Endodermal cell (in vitro differentiated cells): ENCODE data around the gene TKTL1. TPM values are rescaled to one million over a fixed set of nuclear protein-coding genes. Genes with fewer than 3 reads are reported as not detected.

Experiments used
- DNase-seq: peaks from one replicate; pipeline ENCODE4 v3.0.0-alpha.2; 2017
- H3K27ac ChIP-seq: 2 replicates; pipeline ENCODE4 v1.5.1; 2013; ENCODE audit warnings: mild to moderate bottlenecking, low read depth, low read length, moderate library complexity
- H3K27me3 ChIP-seq: 2 replicates; pipeline ENCODE4 v1.6.1; 2013; ENCODE audit warnings: mild to moderate bottlenecking, low read length, moderate library complexity; ENCODE audit not compliant: insufficient read depth, control insufficient read depth, poor library complexity, severe bottlenecking
- H3K36me3 ChIP-seq: 2 replicates; pipeline ENCODE4 v1.7.0; 2013; ENCODE audit warnings: mild to moderate bottlenecking, low read length, moderate library complexity; ENCODE audit not compliant: control insufficient read depth, insufficient read depth
- H3K4me1 ChIP-seq: one replicate; pipeline ENCODE4 v1.7.0; 2013; ENCODE audit warnings: low read length; ENCODE audit not compliant: control insufficient read depth, insufficient read depth
- H3K4me3 ChIP-seq: 2 replicates; pipeline ENCODE4 v1.5.1; 2013; ENCODE audit warnings: mild to moderate bottlenecking, low read length, moderate library complexity
- H3K9ac ChIP-seq: 2 replicates; pipeline ENCODE4 v1.6.1; 2013; ENCODE audit warnings: mild to moderate bottlenecking, low read length, moderate library complexity; ENCODE audit not compliant: poor library complexity, severe bottlenecking; ENCODE audit errors: extremely low read depth
- H3K9me3 ChIP-seq: 2 replicates; pipeline ENCODE4 v1.6.1; 2013; ENCODE audit warnings: mild to moderate bottlenecking, low read length, moderate library complexity; ENCODE audit not compliant: control insufficient read depth
- H3K27ac Mint-ChIP-seq: 2 replicates; pipeline ENCODE4 v1.8.0; 2020; ENCODE audit warnings: mixed read lengths
- H3K27me3 Mint-ChIP-seq: 2 replicates; pipeline ENCODE4 v1.8.0; 2021; ENCODE audit warnings: mild to moderate bottlenecking, mixed read lengths; ENCODE audit not compliant: insufficient read depth
- H3K36me3 Mint-ChIP-seq: 2 replicates; pipeline ENCODE4 v1.8.0; 2020; ENCODE audit warnings: low read depth, mixed read lengths
- H3K4me1 Mint-ChIP-seq: 2 replicates; pipeline ENCODE4 v1.8.0; 2020; ENCODE audit warnings: mixed read lengths
- H3K4me3 Mint-ChIP-seq: 2 replicates; pipeline ENCODE4 v1.8.0; 2020; ENCODE audit warnings: mild to moderate bottlenecking, moderate library complexity, mixed read lengths
- H3K9me3 Mint-ChIP-seq: 2 replicates; pipeline ENCODE4 v1.8.0; 2020; ENCODE audit warnings: mild to moderate bottlenecking, mixed read lengths
- WGBS, 2 experiments: methylation state at CpG; one replicate each; pipeline versions ENCODE4 v1.1.5 to v1.1.7; 2013; ENCODE audit warnings: missing lambda C conversion rate in 2 of 2, mixed read lengths in 1 of 2; ENCODE audit not compliant: insufficient coverage in 1 of 2, insufficient read length in 1 of 2; 5-methylcytosine and 5-hydroxymethylcytosine counted together
- total RNA-seq, 2 donors: library from RNA; stranded (reverse); fragmentation: NEBNext Ultra II Directional in 1 of 2; extraction: Animal tissue kit (Norgen Biotek cat#: 25700) in 1 of 2; gene quantifications; 2 replicates in 1 of 2; 3 replicates in 1 of 2; pipeline ENCODE4 v1.2.1, GENCODE V29; 2021
- TF ChIP-seq, protein P1 (sequence below): fragments of 200-600 bp; sonication (generic); conservative IDR thresholded peaks from 2 replicates; pipeline ENCODE4 v1.5.0; 2021; ENCODE audit warnings: antibody characterized with exemption, mild to moderate bottlenecking

The TKTL1 gene
- total RNA-seq, 2 donors from 2014 or later, result not detected

DNA sequence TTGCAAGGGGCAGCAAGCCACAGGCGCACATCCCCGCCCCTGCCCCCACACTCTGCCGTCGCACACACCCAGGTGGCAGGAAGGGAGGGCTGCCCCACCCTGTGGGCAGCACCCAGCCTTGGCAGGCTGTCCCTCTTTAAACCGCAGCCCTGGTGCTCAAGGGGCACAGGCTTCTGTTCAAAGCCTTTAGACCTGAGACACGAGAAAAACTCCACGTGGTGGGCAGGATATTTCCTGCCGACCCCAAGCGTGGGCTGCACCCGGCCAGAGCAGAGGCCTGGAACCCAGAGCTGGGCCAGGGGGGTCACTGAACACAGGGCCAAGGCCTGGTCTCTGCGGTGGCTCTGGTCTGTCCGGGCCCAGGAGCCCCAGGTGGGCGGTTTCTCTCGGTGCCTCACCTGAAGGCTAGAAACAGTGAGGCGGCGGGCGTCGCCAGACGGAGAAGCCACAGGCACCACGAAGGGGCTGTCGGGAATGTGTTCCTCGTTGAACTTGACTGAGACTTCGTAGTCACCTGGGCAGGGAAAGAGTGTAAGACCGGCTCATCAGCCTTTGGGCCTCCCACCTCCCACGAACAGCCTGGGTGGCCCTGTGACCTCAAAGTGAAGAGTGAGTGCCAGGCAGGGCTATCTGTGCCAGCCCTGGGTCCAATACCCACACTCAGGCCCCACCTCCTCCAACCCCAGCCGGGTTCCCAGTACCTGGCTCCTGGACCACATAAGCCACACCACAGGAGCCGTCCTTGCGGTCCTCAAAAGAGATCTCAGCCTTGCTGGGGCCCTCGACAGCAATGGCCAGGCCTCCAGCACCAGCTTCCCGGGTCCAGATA, 55.8 kb downstream of the TKTL1 start:
- H3K9me3 Mint-ChIP-seq, result peaks cover 43% of the 10 kb centered on the region
- peaks cover 31% of the 10 kb centered on the region for H3K36me3 Mint-ChIP-seq

GRCh38 chrX:154352012-154352401, 56.4 kb downstream of the TKTL1 start:
- H3K27ac Mint-ChIP-seq, result no peak overlapping the region
- no peak for DNase-seq
- peaks cover 61% of the 10 kb centered on the region for H3K36me3 ChIP-seq
- no peak overlapping the region for H3K27ac ChIP-seq
- no peaks in the 10 kb centered on the region for H3K4me1 ChIP-seq
- H3K4me3 Mint-ChIP-seq, result no peak overlapping the region
- peaks cover 32% of the 10 kb centered on the region for H3K36me3 Mint-ChIP-seq
- H3K9ac ChIP-seq, result no peak overlapping the region
- H3K4me1 Mint-ChIP-seq, result peaks cover 2% of the 10 kb centered on the region
- H3K4me3 ChIP-seq, result no peak overlapping the region
- H3K9me3 Mint-ChIP-seq, result peaks cover 45% of the 10 kb centered on the region
- no peaks in the 10 kb centered on the region for H3K27me3 Mint-ChIP-seq
- H3K27me3 ChIP-seq, result no peaks in the 10 kb centered on the region
- H3K9me3 ChIP-seq, result no peaks in the 10 kb centered on the region
- TF ChIP-seq, protein P1, sequence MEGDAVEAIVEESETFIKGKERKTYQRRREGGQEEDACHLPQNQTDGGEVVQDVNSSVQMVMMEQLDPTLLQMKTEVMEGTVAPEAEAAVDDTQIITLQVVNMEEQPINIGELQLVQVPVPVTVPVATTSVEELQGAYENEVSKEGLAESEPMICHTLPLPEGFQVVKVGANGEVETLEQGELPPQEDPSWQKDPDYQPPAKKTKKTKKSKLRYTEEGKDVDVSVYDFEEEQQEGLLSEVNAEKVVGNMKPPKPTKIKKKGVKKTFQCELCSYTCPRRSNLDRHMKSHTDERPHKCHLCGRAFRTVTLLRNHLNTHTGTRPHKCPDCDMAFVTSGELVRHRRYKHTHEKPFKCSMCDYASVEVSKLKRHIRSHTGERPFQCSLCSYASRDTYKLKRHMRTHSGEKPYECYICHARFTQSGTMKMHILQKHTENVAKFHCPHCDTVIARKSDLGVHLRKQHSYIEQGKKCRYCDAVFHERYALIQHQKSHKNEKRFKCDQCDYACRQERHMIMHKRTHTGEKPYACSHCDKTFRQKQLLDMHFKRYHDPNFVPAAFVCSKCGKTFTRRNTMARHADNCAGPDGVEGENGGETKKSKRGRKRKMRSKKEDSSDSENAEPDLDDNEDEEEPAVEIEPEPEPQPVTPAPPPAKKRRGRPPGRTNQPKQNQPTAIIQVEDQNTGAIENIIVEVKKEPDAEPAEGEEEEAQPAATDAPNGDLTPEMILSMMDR, result no peak
- WGBS, 2 experiments, result 95 to 100% methylated on average over 4 to 14 of the region's 14 CpGs

More for the DNA sequence above, 55.8 kb downstream of the TKTL1 start:
- TF ChIP-seq, protein P1, result no peak
- H3K36me3 ChIP-seq, result peaks cover 59% of the 10 kb centered on the region
- Mint-ChIP-seq H3K27me3 (no peaks in the 10 kb centered on the region), H3K27ac (no peak overlapping the region), H3K4me3 (no peak overlapping the region), H3K4me1 (peaks cover 2% of the 10 kb centered on the region)
- no peaks in the 10 kb centered on the region for H3K4me1 ChIP-seq
- no peak for DNase-seq
- H3K4me3 ChIP-seq, result no peak overlapping the region
- no peak overlapping the region for H3K9ac ChIP-seq
- no peak overlapping the region for H3K27ac ChIP-seq
- no peaks in the 10 kb centered on the region for H3K27me3 ChIP-seq
- 96 to 97% methylated on average over 6 to 30 of the region's 30 CpGs for WGBS, 2 experiments
- no peaks in the 10 kb centered on the region for H3K9me3 ChIP-seq

GRCh38 chrX:154352466-154352865, 56.9 kb downstream of the TKTL1 start:
- Histone ChIP-seq H3K4me1 (no peaks in the 10 kb centered on the region), H3K4me3 (no peak overlapping the region), H3K27ac (no peak overlapping the region), H3K9me3 (no peaks in the 10 kb centered on the region), H3K27me3 (no peaks in the 10 kb centered on the region), H3K36me3 (peaks cover 61% of the 10 kb centered on the region), H3K9ac (no peak overlapping the region)
- peaks cover 43% of the 10 kb centered on the region for H3K9me3 Mint-ChIP-seq
- WGBS, 2 experiments, result 95 to 97% methylated on average over 5 to 13 of the region's 13 CpGs
- DNase-seq, result no peak
- H3K27me3 Mint-ChIP-seq, result no peaks in the 10 kb centered on the region
- no peaks in the 10 kb centered on the region for H3K4me1 Mint-ChIP-seq
- H3K36me3 Mint-ChIP-seq, result peaks cover 35% of the 10 kb centered on the region
- no peak overlapping the region for H3K27ac Mint-ChIP-seq
- TF ChIP-seq, protein P1, result no peak
- H3K4me3 Mint-ChIP-seq, result no peak overlapping the region
